H1 (cell line): ENCODE data around the gene ADARB2. TPM values are rescaled to one million over a fixed set of nuclear protein-coding genes. Genes with fewer than 3 reads are reported as not detected.

ENCODE experiments used
- CTCF ChIA-PET: fragments of 300-600 bp; sonication (Branson Sonifier 250); formaldehyde crosslinking; loops from one replicate; lab custom pipeline; 2021; ENCODE audit not compliant: partially characterized antibody; lab: Charles Lee
- POLR2A ChIA-PET: fragments of 300-600 bp; sonication (Branson Sonifier 250); formaldehyde crosslinking; loops from one replicate; lab custom pipeline; 2021; ENCODE audit warnings: inconsistent platforms; ENCODE audit not compliant: partially characterized antibody; lab: Charles Lee
- DNase-seq, 2 experiments: peaks; one replicate each; pipeline versions ENCODE4 v3.0.0 to v3.0.0-alpha.2; 2010 to 2022; ENCODE audit warnings: low spot score in 2 of 2, low read depth in 1 of 2, mixed read lengths in 1 of 2
- FAIRE-seq: peaks from 2 replicates; lab custom pipeline; 2011; peaks lifted over from hg19 to GRCh38; lab: Jason Lieb, UNC
- H2AFZ ChIP-seq: 2 replicates; pipeline ENCODE4 v1.8.1; 2012; ENCODE audit warnings: low read length, inconsistent platforms
- H2AK5ac ChIP-seq: 2 replicates; pipeline ENCODE4 v1.6.1; 2013; ENCODE audit warnings: low read depth, low read length
- H2BK120ac ChIP-seq: replicated peaks from 2 replicates; pipeline ENCODE3; 2013; ENCODE audit warnings: low read depth, low read length, inconsistent platforms
- H2BK12ac ChIP-seq: 2 replicates; pipeline ENCODE4 v1.6.1; 2013; ENCODE audit warnings: low read depth, low read length
- H2BK15ac ChIP-seq: 2 replicates; pipeline ENCODE4 v1.6.1; 2013; ENCODE audit warnings: low read length
- H2BK20ac ChIP-seq: 2 replicates; pipeline ENCODE4 v1.6.1; 2013; ENCODE audit warnings: low read length
- H2BK5ac ChIP-seq: 2 replicates; pipeline ENCODE4 v1.6.1; 2013; ENCODE audit warnings: low read depth, low read length
- H3K14ac ChIP-seq: 2 replicates; pipeline ENCODE4 v1.6.1; 2013; ENCODE audit warnings: inconsistent platforms; ENCODE audit not compliant: insufficient read length
- H3K18ac ChIP-seq: 2 replicates; pipeline ENCODE4 v1.6.1; 2013; ENCODE audit warnings: low read length; ENCODE audit errors: extremely low read depth
- H3K23ac ChIP-seq: 2 replicates; pipeline ENCODE4 v1.6.1; 2013; ENCODE audit warnings: inconsistent platforms; ENCODE audit not compliant: insufficient read length
- H3K23me2 ChIP-seq: 2 replicates; pipeline ENCODE4 v1.6.1; 2013; ENCODE audit warnings: low read depth, low read length
- H3K27ac ChIP-seq: 2 replicates; pipeline ENCODE4 v1.6.1; 2011; ENCODE audit warnings: low read depth, low read length, inconsistent platforms
- H3K27me3 ChIP-seq, 4 experiments: replicated peaks in 1 of 4; 1 replicate in 1 of 4; 2 replicates in 3 of 4; pipeline versions ENCODE4 v1.6.1 to v1.8.1; 2011 to 2013; ENCODE audit warnings: low read length in 3 of 4, mild to moderate bottlenecking in 3 of 4, inconsistent platforms in 2 of 4, mixed read lengths in 2 of 4, moderate library complexity in 1 of 4; ENCODE audit not compliant: control insufficient read depth in 3 of 4, insufficient read depth in 3 of 4; ENCODE audit errors: extremely low read depth in 1 of 4
- H3K36me3 ChIP-seq, 4 experiments: 2 replicates each; pipeline versions ENCODE4 v1.6.1 to v1.8.1; 2011 to 2013; ENCODE audit warnings: mild to moderate bottlenecking in 4 of 4, low read length in 3 of 4, moderate library complexity in 2 of 4, control low read depth in 1 of 4, inconsistent platforms in 1 of 4; ENCODE audit not compliant: insufficient read depth in 4 of 4, control insufficient read depth in 2 of 4
- H3K4ac ChIP-seq: replicated peaks from 2 replicates; pipeline ENCODE3; 2013; ENCODE audit warnings: low read length, low read depth, mixed read lengths, inconsistent platforms; ENCODE audit not compliant: insufficient read length
- H3K4me1 ChIP-seq, 4 experiments: replicated peaks in 1 of 4; 1 replicate in 1 of 4; 2 replicates in 3 of 4; pipeline versions ENCODE4 v1.6.1 to v1.8.1; 2011 to 2013; ENCODE audit warnings: low read length in 3 of 4, inconsistent platforms in 2 of 4, mixed read lengths in 1 of 4; ENCODE audit not compliant: insufficient read depth in 4 of 4, control insufficient read depth in 3 of 4
- H3K4me2 ChIP-seq, 2 experiments: 2 replicates each; pipeline versions ENCODE4 v1.6.1 to v1.8.1; 2011 to 2013; ENCODE audit warnings: low read depth in 2 of 2, low read length in 2 of 2, control low read depth in 1 of 2, inconsistent platforms in 1 of 2, mild to moderate bottlenecking in 1 of 2; ENCODE audit not compliant: insufficient read depth in 1 of 2
- H3K4me3 ChIP-seq, 4 experiments: fragments of 200-600, 300-600 bp in 1 of 4; sonication (generic), shearing (Covaris generic), sonication (Bioruptor Twin) in 1 of 4; 2 replicates each; pipeline versions ENCODE4 v1.5.1 to v1.8.1; 2011 to 2016; ENCODE audit warnings: low read length in 4 of 4, low read depth in 3 of 4, control low read depth in 2 of 4, inconsistent platforms in 2 of 4, mild to moderate bottlenecking in 2 of 4, mixed read lengths in 1 of 4, moderate library complexity in 1 of 4; ENCODE audit not compliant: insufficient read depth in 2 of 4; ENCODE audit errors: extremely low read depth in 1 of 4
- H3K56ac ChIP-seq: replicated peaks from 2 replicates; pipeline ENCODE3; 2013; ENCODE audit warnings: low read depth, mild to moderate bottlenecking, mixed read lengths, low read length, inconsistent platforms; ENCODE audit not compliant: insufficient read length
- H3K79me1 ChIP-seq: 2 replicates; pipeline ENCODE4 v1.6.1; 2013; ENCODE audit warnings: low read depth, low read length, control low read depth
- H3K79me2 ChIP-seq, 2 experiments: 2 replicates each; pipeline versions ENCODE4 v1.6.1 to v1.8.1; 2012 to 2013; ENCODE audit warnings: low read length in 2 of 2, mild to moderate bottlenecking in 2 of 2, inconsistent platforms in 1 of 2; ENCODE audit not compliant: insufficient read depth in 2 of 2, control insufficient read depth in 1 of 2
- H3K9ac ChIP-seq, 4 experiments: replicated peaks in 1 of 4; 1 replicate in 1 of 4; 2 replicates in 3 of 4; pipeline versions ENCODE4 v1.6.1 to v1.8.1; 2011 to 2013; ENCODE audit warnings: low read depth in 3 of 4, low read length in 3 of 4, control low read depth in 2 of 4, mild to moderate bottlenecking in 2 of 4, moderate library complexity in 2 of 4, inconsistent platforms in 1 of 4; ENCODE audit errors: extremely low read depth in 1 of 4
- H3K9me3 ChIP-seq, 2 experiments: 2 replicates each; pipeline versions ENCODE4 v1.6.1 to v1.8.1; 2012 to 2013; ENCODE audit warnings: mild to moderate bottlenecking in 2 of 2, moderate library complexity in 2 of 2, control low read depth in 1 of 2, inconsistent platforms in 1 of 2, low read depth in 1 of 2, low read length in 1 of 2, mixed read lengths in 1 of 2; ENCODE audit not compliant: insufficient read depth in 2 of 2
- H4K20me1 ChIP-seq, 2 experiments: replicated peaks in 1 of 2; 2 replicates each; pipeline versions ENCODE3 to v1.8.1; 2011 to 2013; ENCODE audit warnings: inconsistent platforms in 2 of 2, low read length in 2 of 2, mild to moderate bottlenecking in 1 of 2; ENCODE audit not compliant: insufficient read depth in 2 of 2, control insufficient read depth in 1 of 2
- H4K5ac ChIP-seq: 2 replicates; pipeline ENCODE4 v1.6.1; 2013; ENCODE audit warnings: low read length, low read depth, mixed read lengths, inconsistent platforms; ENCODE audit not compliant: insufficient read length
- H4K8ac ChIP-seq: 2 replicates; pipeline ENCODE4 v1.8.0; 2013; ENCODE audit warnings: mild to moderate bottlenecking, moderate library complexity, low read length, inconsistent platforms; ENCODE audit not compliant: insufficient read depth; ENCODE audit errors: extremely low read depth
- H4K91ac ChIP-seq: replicated peaks from 2 replicates; pipeline ENCODE3; 2013; ENCODE audit warnings: low read length, mixed read lengths, inconsistent platforms; ENCODE audit not compliant: insufficient read length
- CREB1 ChIP-seq: IDR thresholded peaks from 2 replicates; pipeline ENCODE4 v1.6.1; 2012; ENCODE audit warnings: inconsistent platforms
- CTBP2 ChIP-seq: IDR thresholded peaks from 2 replicates; pipeline ENCODE4 v1.7.0; 2011; ENCODE audit warnings: borderline replicate concordance, mild to moderate bottlenecking, moderate library complexity, mixed read lengths, low read length; ENCODE audit not compliant: insufficient read depth, insufficient read length
- EGR1 ChIP-seq: IDR thresholded peaks from 2 replicates; pipeline ENCODE4 v1.6.1; 2011; ENCODE audit warnings: low read depth, low read length, borderline replicate concordance
- EZH2 ChIP-seq: fragments of 200-600 bp; sonication (generic); IDR thresholded peaks from 2 replicates; pipeline ENCODE4 v1.7.1; 2012; ENCODE audit warnings: low read depth, mild to moderate bottlenecking, moderate library complexity, low read length, inconsistent platforms; ENCODE audit not compliant: severe bottlenecking
- POLR2A ChIP-seq, 2 experiments: IDR thresholded peaks; 1 replicate in 1 of 2; 2 replicates in 1 of 2; pipeline ENCODE4 v1.6.1; 2011; ENCODE audit warnings: low read depth in 2 of 2, low read length in 2 of 2, mild to moderate bottlenecking in 2 of 2; ENCODE audit errors: control extremely low read depth in 1 of 2
- RAD21 ChIP-seq, 2 experiments: IDR thresholded peaks in 1 of 2; conservative IDR thresholded peaks in 1 of 2; 2 replicates each; pipeline ENCODE4 v1.6.1; 2011; ENCODE audit warnings: low read depth in 2 of 2, low read length in 2 of 2, improper control_type of control experiment in 1 of 2, inconsistent platforms in 1 of 2, mild to moderate bottlenecking in 1 of 2, moderate library complexity in 1 of 2
- RBBP5 ChIP-seq: IDR thresholded peaks from 2 replicates; pipeline ENCODE4 v1.7.1; 2012; ENCODE audit warnings: low read depth, mild to moderate bottlenecking, inconsistent platforms, low read length, moderate library complexity, borderline replicate concordance
- RNF2 ChIP-seq: fragments of 200-900, 300-1000 bp; sonication (generic); IDR thresholded peaks from 2 replicates; pipeline ENCODE4 v1.7.1; 2016; ENCODE audit warnings: borderline replicate concordance, low read depth, mild to moderate bottlenecking, antibody characterized with exemption, low read length; ENCODE audit not compliant: poor library complexity, severe bottlenecking; ENCODE audit errors: missing control alignments
- SIN3A ChIP-seq, 2 experiments: IDR thresholded peaks in 1 of 2; conservative IDR thresholded peaks in 1 of 2; 2 replicates each; pipeline ENCODE4 v1.6.1; 2011 to 2012; ENCODE audit warnings: low read length in 2 of 2, improper control_type of control experiment in 1 of 2, low read depth in 1 of 2, mild to moderate bottlenecking in 1 of 2
- SUZ12 ChIP-seq: fragments of 200-600 bp; sonication (generic); IDR thresholded peaks from 2 replicates; pipeline ENCODE4 v1.6.1; 2012; ENCODE audit warnings: mild to moderate bottlenecking, inconsistent platforms, low read length, moderate library complexity, mixed read lengths
- TEAD4 ChIP-seq: IDR thresholded peaks from 2 replicates; pipeline ENCODE4 v1.6.1; 2012; ENCODE audit warnings: low read depth, low read length, inconsistent platforms, mixed read lengths
- YY1 ChIP-seq: IDR thresholded peaks from 2 replicates; pipeline ENCODE4 v1.6.1; 2011; ENCODE audit warnings: low read depth, mild to moderate bottlenecking, low read length
- WGBS, 2 experiments: shearing (Covaris generic) in 1 of 2; methylation state at CpG; one replicate each; pipeline versions ENCODE4 v1.1.6 to v1.1.7; 2013 to 2015; ENCODE audit warnings: low lambda C conversion rate in 2 of 2, mixed read lengths in 2 of 2, inconsistent platforms in 1 of 2, low coverage in 1 of 2, missing lambda C conversion rate in 1 of 2; ENCODE audit not compliant: insufficient replicate concordance in 2 of 2, insufficient coverage in 1 of 2, insufficient read length in 1 of 2; ENCODE audit errors: extremely low coverage in 1 of 2, missing lambda C conversion rate in 1 of 2; 5-methylcytosine and 5-hydroxymethylcytosine counted together
- polyA plus RNA-seq, 7 experiments: library from polyadenylated mRNA; depleted of rRNA in 3 of 7; stranded (reverse) in 5 of 7; unstranded in 2 of 7; fragments of >200 nt in 5 of 7; fragments of 200-250 nt in 2 of 7; gene quantifications; 1 replicate in 5 of 7; 2 replicates in 1 of 7; 4 replicates in 1 of 7; pipeline versions ENCODE4 v1.2.1 to v1.2.3, GENCODE V29; 2011 to 2013; ENCODE audit warnings: missing spikeins in 2 of 7, mixed read lengths in 2 of 7
- total RNA-seq: library from RNA; stranded (reverse); fragmentation: NEBNext Ultra II Directional; extraction: Animal tissue kit (Norgen Biotek cat#: 25700); gene quantifications from 2 replicates; pipeline ENCODE4 v1.2.1, GENCODE V29; 2021
- TF ChIP-seq, protein P1 (sequence below): IDR thresholded peaks from 2 replicates; pipeline ENCODE4 v1.6.1; 2011; ENCODE audit warnings: low read length, improper control_type of control experiment

Gene ADARB2
- total and polyA plus RNA-seq, 2 of the 8 experiments (the other 6 are each of a cell fraction or from before 2014, with no cell fraction given), result 2.2 to 2.8 TPM

DNA sequence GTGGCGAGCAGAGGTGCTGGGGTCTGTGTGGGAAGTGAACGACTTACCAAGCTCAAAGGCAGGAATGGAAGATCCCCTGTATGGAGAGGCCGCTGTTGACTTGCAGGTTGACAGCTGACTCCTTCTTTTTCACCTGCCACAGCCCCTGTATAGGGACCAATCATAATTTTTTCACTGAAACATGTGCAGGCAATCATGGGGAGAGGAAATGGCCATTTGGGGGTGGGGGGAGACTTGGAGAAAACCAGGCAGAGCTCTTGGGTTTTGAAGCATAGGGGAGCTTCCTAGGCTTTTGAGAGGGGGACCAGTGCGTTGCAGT, 579.8 kb downstream of the ADARB2 start:
- POLR2A ChIA-PET, result no interaction called here
- no peak overlapping the region for H2BK5ac ChIP-seq
- no peak overlapping the region for H3K4me3 ChIP-seq
- H3K9me3 ChIP-seq, result no peaks in the 10 kb centered on the region
- DNase-seq, result no peak
- H2BK15ac ChIP-seq, result no peak overlapping the region
- H3K4me1 ChIP-seq, result no peaks in the 10 kb centered on the region; a peak in 1 of 7 replicates
- H3K14ac ChIP-seq, result no peak overlapping the region
- no peak for FAIRE-seq
- H3K4ac ChIP-seq, result no peak overlapping the region
- WGBS, 2 experiments, result 90% methylated on average over 4 of the region's 4 CpGs; no CpG with 5 or more reads in 1 of the 2 experiments
- H3K23ac ChIP-seq, result no peak overlapping the region
- H3K18ac ChIP-seq, result no peak overlapping the region
- H3K4me2 ChIP-seq, result no peak overlapping the region
- no peak overlapping the region for H2AFZ ChIP-seq
- no peaks in the 10 kb centered on the region for H4K20me1 ChIP-seq
- CTCF ChIA-PET, result no interaction called here
- H2AK5ac ChIP-seq, result no peak overlapping the region
- no peaks in the 10 kb centered on the region for H3K23me2 ChIP-seq
- no peak overlapping the region for H4K91ac ChIP-seq
- H3K36me3 ChIP-seq, result no peaks in the 10 kb centered on the region
- no peak overlapping the region for H4K5ac ChIP-seq
- H4K8ac ChIP-seq, result no peak overlapping the region
- H2BK120ac ChIP-seq, result no peak overlapping the region
- H3K9ac ChIP-seq, result no peak overlapping the region
- H2BK12ac ChIP-seq, result no peak overlapping the region
- H3K56ac ChIP-seq, result no peak overlapping the region
- peaks cover 0 to 4% (median 0%) of the 10 kb centered on the region in 4 experiments; a peak in 2 of 7 replicates for H3K27me3 ChIP-seq
- no peak overlapping the region for H3K27ac ChIP-seq
- H3K79me1 ChIP-seq, result no peaks in the 10 kb centered on the region
- H3K79me2 ChIP-seq, result no peaks in the 10 kb centered on the region
- H2BK20ac ChIP-seq, result no peak overlapping the region
- TF ChIP-seq CREB1, result no peak
- no peak for TF ChIP-seq CTBP2
- TF ChIP-seq EZH2, result no peak
- no peak for TF ChIP-seq POLR2A (IDR thresholded peaks at IDR 0.05; ENCODE audit: control extremely low read depth in 1 of 2, low read depth in 2 of 2, low read length in 2 of 2)
- no peak for TF ChIP-seq SUZ12
- no peak for TF ChIP-seq RBBP5
- no peak for TF ChIP-seq YY1
- TF ChIP-seq RAD21 (IDR thresholded peaks at IDR 0.05 in 1 of 2, conservative IDR thresholded peaks at IDR 0.05 in 1 of 2; ENCODE audit: low read depth in 2 of 2, low read length in 2 of 2), result no peak
- no peak for TF ChIP-seq EGR1
- TF ChIP-seq, protein P1, sequence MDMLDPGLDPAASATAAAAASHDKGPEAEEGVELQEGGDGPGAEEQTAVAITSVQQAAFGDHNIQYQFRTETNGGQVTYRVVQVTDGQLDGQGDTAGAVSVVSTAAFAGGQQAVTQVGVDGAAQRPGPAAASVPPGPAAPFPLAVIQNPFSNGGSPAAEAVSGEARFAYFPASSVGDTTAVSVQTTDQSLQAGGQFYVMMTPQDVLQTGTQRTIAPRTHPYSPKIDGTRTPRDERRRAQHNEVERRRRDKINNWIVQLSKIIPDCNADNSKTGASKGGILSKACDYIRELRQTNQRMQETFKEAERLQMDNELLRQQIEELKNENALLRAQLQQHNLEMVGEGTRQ, result no peak
- no peak for TF ChIP-seq SIN3A (conservative IDR thresholded peaks at IDR 0.05 in 1 of 2, IDR thresholded peaks at IDR 0.05 in 1 of 2; ENCODE audit: low read depth in 1 of 2, low read length in 2 of 2)
- TF ChIP-seq TEAD4, result no peak
- TF ChIP-seq RNF2, result no peak
